ENCODE results near the gene CCDC92B.

CCDC92B gene

DNA sequence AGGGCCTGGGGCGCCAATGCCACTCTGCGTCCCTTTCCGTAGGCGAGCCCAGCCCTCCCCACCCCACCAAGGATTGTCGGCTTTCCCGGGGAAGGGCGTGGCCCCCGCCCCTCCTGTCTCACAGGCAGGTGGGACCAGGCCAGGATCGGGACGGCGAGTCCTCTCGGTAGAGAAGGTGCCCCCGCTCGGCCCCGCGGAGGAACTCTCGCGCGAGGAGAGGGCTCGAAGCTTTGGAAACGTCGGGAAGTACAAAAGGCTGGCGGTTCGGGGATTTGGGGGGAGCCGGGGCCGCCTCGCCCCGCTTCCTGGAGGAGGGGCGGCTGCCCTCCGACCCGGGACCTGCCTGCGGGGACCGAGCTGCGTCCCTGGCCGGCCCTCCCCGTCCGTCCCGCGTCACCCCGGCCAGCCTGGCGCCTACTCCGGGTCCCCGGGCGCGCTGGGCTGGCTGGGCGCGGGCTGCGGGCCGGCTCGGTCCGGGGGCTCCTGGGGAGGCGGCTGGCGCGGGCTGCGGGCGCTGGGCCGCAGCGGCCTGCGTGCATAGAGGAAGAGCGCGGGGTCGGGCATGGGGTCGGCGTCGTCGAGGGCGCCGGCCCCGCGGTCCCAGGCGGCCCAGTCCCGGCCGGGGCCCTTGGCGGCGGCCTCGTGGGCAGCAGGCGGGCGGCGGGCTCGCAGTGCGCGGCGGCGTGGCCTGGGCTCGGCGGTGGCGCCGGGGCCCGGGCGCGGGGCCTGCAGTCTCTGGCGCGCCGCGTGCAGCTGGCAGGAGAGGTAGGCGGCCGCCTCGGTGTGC lies 25.3 kb downstream of the CCDC92B start:
- no peaks in the 10 kb centered on the region for H3K9me3 Mint-ChIP-seq
- peaks cover 2% of the 10 kb centered on the region for H3K36me3 Mint-ChIP-seq (ENCODE audit: insufficient read depth)
- peaks cover 6% of the 10 kb centered on the region for H3K4me1 Mint-ChIP-seq
- peaks cover 41% of the 10 kb centered on the region for H3K27me3 Mint-ChIP-seq
- peak overlapping the region; percentile 36 for H3K4me3 Mint-ChIP-seq
- DNase-seq (ENCODE audit: low spot score in 2 of 2), result no peak
- H3K27ac Mint-ChIP-seq (ENCODE audit: low read depth), result no peak overlapping the region
- ATAC-seq (replicated peaks; ENCODE audit: extremely low read depth, poor library complexity, severe bottlenecking), result no peak

- peaks cover 41% of the 10 kb centered on the region for H3K27me3 Mint-ChIP-seq
- no peaks in the 10 kb centered on the region for H3K9me3 Mint-ChIP-seq
- peaks cover 2% of the 10 kb centered on the region for H3K36me3 Mint-ChIP-seq (ENCODE audit: insufficient read depth)
- ATAC-seq (replicated peaks; ENCODE audit: extremely low read depth, poor library complexity, severe bottlenecking) (no peak), DNase-seq (ENCODE audit: low spot score in 2 of 2) (no peak)
- H3K4me1 Mint-ChIP-seq, result peaks cover 6% of the 10 kb centered on the region
- H3K27ac Mint-ChIP-seq (ENCODE audit: low read depth), result no peak overlapping the region
- peak overlapping the region; percentile 36 for H3K4me3 Mint-ChIP-seq
Observed at GRCh38 chr17:2723505-2723996, 25.9 kb downstream of the CCDC92B start.

DNA sequence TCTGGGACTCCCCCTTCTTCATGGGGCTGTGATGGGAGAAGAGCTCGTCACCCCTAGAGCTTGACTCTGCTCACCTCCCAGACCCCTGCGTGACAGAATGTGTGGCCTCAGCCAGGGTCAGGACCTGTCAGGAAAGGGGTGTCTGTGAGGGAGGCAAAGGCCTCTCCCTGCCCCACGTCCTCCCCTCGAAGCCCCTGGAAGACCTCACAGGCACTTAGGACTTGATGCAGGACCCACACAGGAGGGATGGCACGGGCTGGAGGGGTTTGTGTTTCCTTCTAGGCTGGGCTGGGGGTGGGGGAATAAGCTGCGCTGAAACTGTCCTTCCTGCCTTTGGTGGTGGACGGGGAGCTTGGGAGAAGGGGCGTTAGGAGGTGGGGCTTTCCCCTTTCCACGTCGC lies 26.8 kb downstream of the CCDC92B start:
- Mint-ChIP-seq H3K27ac (ENCODE audit: low read depth) (no peak overlapping the region), H3K27me3 (peaks cover 41% of the 10 kb centered on the region), H3K36me3 (ENCODE audit: insufficient read depth) (no peaks in the 10 kb centered on the region), H3K4me1 (peaks cover 6% of the 10 kb centered on the region), H3K9me3 (no peaks in the 10 kb centered on the region), H3K4me3 (no peak overlapping the region)
- no peak for DNase-seq (ENCODE audit: low spot score in 2 of 2)
- ATAC-seq (replicated peaks; ENCODE audit: extremely low read depth, poor library complexity, severe bottlenecking), result no peak

DNA sequence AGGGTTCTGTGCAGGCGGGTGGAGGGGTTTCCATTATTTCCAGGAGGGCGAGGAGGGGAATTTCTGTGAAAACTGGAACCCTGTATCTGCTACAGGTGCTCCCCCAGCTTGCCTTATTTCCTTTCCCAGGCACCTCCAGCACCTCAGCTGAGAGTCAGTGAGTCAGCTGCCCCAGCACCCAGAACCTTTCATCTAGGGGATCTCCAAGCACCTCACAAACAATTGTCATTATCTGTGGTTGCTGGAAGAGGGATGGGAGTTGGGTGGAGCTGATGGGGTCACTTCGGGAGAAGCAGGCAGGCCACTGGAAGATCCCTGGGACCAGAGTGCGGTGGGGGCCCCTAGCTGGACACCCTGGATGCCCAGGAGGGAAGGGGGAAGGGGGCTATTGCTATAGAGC lies 27.8 kb downstream of the CCDC92B start:
- DNase-seq (ENCODE audit: low spot score in 2 of 2) (no peak), ATAC-seq (replicated peaks; ENCODE audit: extremely low read depth, poor library complexity, severe bottlenecking) (no peak)
- H3K4me3 Mint-ChIP-seq, result no peak overlapping the region

DNA sequence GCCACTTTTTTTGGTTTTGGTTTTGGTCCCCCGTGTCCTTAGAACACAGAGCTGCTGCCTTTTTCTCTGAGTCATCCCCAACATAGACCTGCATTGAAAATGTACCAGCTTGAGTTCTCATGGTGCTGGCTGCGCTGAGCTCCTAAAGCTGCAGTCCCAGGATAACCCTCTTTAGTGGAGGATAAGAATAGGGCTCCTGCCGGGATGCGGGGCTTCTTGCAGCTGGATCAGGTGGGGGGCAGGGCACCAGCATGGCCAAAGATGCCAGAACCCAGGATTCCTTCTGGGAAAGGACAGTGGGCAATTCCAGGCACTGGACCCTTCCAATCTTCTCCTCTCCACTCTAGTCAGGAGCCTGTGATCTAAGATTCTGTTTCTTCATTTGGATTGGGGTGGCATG lies 29.6 kb downstream of the CCDC92B start:
- Mint-ChIP-seq H3K4me1 (no peaks in the 10 kb centered on the region), H3K27ac (ENCODE audit: low read depth) (no peak overlapping the region), H3K9me3 (no peaks in the 10 kb centered on the region), H3K27me3 (peaks cover 19% of the 10 kb centered on the region), H3K36me3 (ENCODE audit: insufficient read depth) (peaks cover 1% of the 10 kb centered on the region), H3K4me3 (no peak overlapping the region)
- ATAC-seq (replicated peaks; ENCODE audit: extremely low read depth, poor library complexity, severe bottlenecking) (no peak), DNase-seq (ENCODE audit: low spot score in 2 of 2) (no peak)

More for the DNA sequence above, 27.8 kb downstream of the CCDC92B start:
- Mint-ChIP-seq H3K36me3 (ENCODE audit: insufficient read depth) (no peaks in the 10 kb centered on the region), H3K9me3 (no peaks in the 10 kb centered on the region), H3K27me3 (peaks cover 32% of the 10 kb centered on the region), H3K4me1 (peaks cover 6% of the 10 kb centered on the region), H3K27ac (ENCODE audit: low read depth) (no peak overlapping the region)

DNA sequence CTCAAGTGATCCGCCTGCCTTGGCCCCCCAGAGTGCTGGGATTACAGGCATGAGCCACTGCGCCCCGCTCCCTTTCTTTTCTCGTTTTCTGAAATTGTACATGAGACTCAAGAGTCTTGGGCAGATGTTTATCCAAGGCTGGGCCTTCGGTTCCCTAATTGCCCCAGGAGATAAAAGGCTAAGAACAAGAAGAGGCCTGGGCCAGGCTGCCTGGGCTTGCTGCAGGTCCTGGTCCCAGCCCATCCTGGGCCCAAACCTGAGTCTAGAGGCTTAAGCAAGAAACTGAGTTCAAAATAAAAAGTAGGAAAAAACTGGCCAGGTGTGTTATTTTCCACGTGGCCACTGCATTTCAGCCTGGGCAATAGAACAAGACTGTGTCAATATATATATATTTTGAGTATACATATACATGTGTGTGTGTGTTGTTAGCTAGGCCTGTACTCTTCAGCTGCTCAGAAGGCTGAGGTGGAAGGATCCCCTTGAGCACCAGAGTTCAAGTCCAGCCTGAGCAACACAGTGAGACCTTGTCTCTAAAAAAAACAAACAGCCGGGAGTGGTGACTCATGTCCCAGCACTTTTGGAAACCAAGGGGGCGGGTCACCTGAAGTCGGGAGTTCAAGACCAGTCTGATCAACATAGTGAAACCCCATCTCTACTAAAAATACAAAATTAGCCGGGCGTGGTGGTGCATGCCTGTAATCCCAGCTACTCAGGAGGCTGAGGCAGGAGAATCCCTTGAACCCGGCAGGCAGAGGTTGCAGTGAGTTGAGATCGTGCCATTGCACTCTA lies 31.1 kb downstream of the CCDC92B start:
- H3K9me3 Mint-ChIP-seq, result no peaks in the 10 kb centered on the region
- ATAC-seq (replicated peaks; ENCODE audit: extremely low read depth, poor library complexity, severe bottlenecking) (no peak), DNase-seq (ENCODE audit: low spot score in 2 of 2) (no peak)
- H3K4me1 Mint-ChIP-seq, result no peaks in the 10 kb centered on the region
- peaks cover 1% of the 10 kb centered on the region for H3K36me3 Mint-ChIP-seq (ENCODE audit: insufficient read depth)
- peaks cover 19% of the 10 kb centered on the region for H3K27me3 Mint-ChIP-seq
- H3K27ac Mint-ChIP-seq (ENCODE audit: low read depth), result no peak overlapping the region
- H3K4me3 Mint-ChIP-seq, result no peak overlapping the region

GRCh38 chr17:2716649-2717048 lies 32.8 kb downstream of the CCDC92B start:
- Mint-ChIP-seq H3K27me3 (peaks cover 5% of the 10 kb centered on the region), H3K9me3 (no peaks in the 10 kb centered on the region), H3K4me1 (peaks cover 7% of the 10 kb centered on the region), H3K4me3 (no peak overlapping the region), H3K36me3 (ENCODE audit: insufficient read depth) (peaks cover 1% of the 10 kb centered on the region), H3K27ac (ENCODE audit: low read depth) (no peak overlapping the region)
- ATAC-seq (replicated peaks; ENCODE audit: extremely low read depth, poor library complexity, severe bottlenecking) (no peak), DNase-seq (ENCODE audit: low spot score in 2 of 2) (no peak)

GRCh38 chr17:2713881-2714280 lies 35.6 kb downstream of the CCDC92B start:
- peaks cover 28% of the 10 kb centered on the region for H3K4me1 Mint-ChIP-seq
- no peak for ATAC-seq (replicated peaks; ENCODE audit: extremely low read depth, poor library complexity, severe bottlenecking)
- H3K27ac Mint-ChIP-seq (ENCODE audit: low read depth), result no peak overlapping the region
- H3K27me3 Mint-ChIP-seq, result no peaks in the 10 kb centered on the region
- peaks cover 5% of the 10 kb centered on the region for H3K36me3 Mint-ChIP-seq (ENCODE audit: insufficient read depth)
- H3K9me3 Mint-ChIP-seq, result no peaks in the 10 kb centered on the region
- DNase-seq (ENCODE audit: low spot score in 2 of 2), result no peak
- no peak overlapping the region for H3K4me3 Mint-ChIP-seq

- Mint-ChIP-seq H3K27me3 (no peaks in the 10 kb centered on the region), H3K4me3 (peak overlapping the region; percentile 76), H3K4me1 (peaks cover 37% of the 10 kb centered on the region), H3K36me3 (ENCODE audit: insufficient read depth) (peaks cover 5% of the 10 kb centered on the region), H3K9me3 (no peaks in the 10 kb centered on the region), H3K27ac (ENCODE audit: low read depth) (peak overlapping the region; percentile 68)
- ATAC-seq (replicated peaks; ENCODE audit: extremely low read depth, poor library complexity, severe bottlenecking) (no peak), DNase-seq (ENCODE audit: low spot score in 2 of 2) (no peak)
Observed at GRCh38 chr17:2712300-2713043, 37.0 kb downstream of the CCDC92B start.

DNA sequence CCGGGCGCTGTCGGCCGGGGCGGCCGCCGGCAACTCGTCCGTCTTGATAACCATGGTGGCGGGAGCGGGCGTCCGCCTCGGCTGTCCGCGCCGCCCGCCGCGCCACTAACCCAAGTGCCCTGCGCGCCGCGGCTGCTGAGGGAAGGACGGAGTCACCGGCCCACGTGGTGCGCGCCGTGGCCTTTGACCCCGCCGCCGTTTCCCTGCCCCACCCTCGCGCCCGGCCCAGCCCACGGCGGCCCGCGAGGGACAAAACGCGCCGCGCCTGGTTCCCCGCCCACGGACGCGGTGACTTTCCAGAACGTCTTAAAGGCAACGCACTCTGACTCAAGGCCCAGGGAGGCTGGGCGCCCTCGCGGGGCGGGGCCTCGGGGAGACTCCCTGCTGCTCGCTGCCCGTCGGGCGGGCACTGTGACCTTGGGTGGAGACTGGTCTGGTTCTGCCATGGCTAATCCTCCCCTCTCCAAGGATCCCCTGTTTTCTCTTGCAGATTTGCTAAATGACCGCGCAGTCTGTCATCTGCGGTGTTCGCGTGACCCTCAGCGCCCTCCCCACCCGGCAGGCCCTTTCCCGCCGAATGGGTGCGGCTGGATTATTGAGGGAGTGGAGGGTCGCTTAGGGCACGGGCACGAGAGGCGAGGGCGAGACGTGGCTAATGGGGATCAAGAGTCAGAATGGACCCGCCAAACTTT lies 37.7 kb downstream of the CCDC92B start, which contains the start of gene CLUH:
Gene CLUH, minus strand, starts transcription at position 157 of the 692 bp plus-strand sequence. Its CDS starts 103 bp downstream, at position 54.
- H3K27ac Mint-ChIP-seq (ENCODE audit: low read depth), result peak within 1 kb of the TSS; percentile 71
- peak within 1 kb of the TSS; percentile 89 for H3K4me3 Mint-ChIP-seq
- ATAC-seq (replicated peaks; ENCODE audit: extremely low read depth, poor library complexity, severe bottlenecking) (peak; percentile 90), DNase-seq (ENCODE audit: low spot score in 2 of 2) (peak; percentile 90 to 92)
- H3K36me3 Mint-ChIP-seq (ENCODE audit: insufficient read depth), result peaks cover 5% of the 10 kb centered on the region
- no peaks in the 10 kb centered on the region for H3K9me3 Mint-ChIP-seq
- H3K27me3 Mint-ChIP-seq, result no peaks in the 10 kb centered on the region
- H3K4me1 Mint-ChIP-seq, result peaks cover 41% of the 10 kb centered on the region

DNA sequence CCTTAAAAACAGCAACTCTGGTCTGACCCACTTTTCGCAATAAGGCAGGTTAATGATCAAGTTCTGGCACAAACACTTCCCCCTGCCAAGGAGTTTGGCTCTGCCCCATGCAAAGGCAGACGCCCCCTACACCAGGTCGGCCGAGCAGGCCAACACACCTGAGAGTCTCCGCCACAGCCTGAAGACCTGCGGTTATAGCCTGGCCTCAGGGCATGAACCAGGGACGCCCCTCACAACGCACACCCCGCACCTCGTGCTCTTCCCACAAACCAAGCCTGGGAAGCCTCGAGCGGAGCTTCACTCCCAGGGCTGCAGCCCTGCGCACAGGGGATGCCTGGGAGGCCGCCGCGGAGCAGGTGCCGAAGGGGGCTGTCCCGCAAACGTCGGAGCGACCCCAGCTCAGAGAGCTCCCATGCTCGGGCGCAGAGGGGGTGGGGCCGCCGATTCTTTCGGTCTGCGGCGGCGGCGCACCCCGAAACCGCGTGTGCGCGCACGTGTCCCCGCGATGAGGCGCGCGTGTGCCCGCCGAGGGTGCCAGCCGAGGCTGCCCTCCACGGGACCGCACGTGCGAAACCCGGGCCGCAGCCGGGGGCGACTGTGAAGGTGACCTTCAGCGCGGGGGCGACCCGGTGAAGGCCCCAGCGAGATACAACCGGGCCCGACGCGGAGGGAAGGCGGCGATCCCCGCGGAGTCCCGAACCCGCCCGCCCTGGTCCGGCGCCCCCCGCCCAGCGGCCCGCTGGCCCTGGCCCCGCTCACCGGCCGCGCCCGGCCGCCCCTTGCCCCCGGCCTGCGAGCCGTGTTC lies 38.4 kb downstream of the CCDC92B start:
- DNase-seq (ENCODE audit: low spot score in 2 of 2), result no peak
- peak; percentile 57 for ATAC-seq (replicated peaks; ENCODE audit: extremely low read depth, poor library complexity, severe bottlenecking)
- Mint-ChIP-seq H3K27ac (ENCODE audit: low read depth) (peak overlapping the region; percentile 71), H3K36me3 (ENCODE audit: insufficient read depth) (peaks cover 5% of the 10 kb centered on the region), H3K9me3 (no peaks in the 10 kb centered on the region), H3K27me3 (no peaks in the 10 kb centered on the region), H3K4me1 (peaks cover 47% of the 10 kb centered on the region), H3K4me3 (peak overlapping the region; percentile 89)

All from central memory CD8-positive, alpha-beta T cell (primary cell).